K562 (cell line): ENCODE data around the gene LPCAT1. TPM values are rescaled to one million over a fixed set of nuclear protein-coding genes. Genes with fewer than 3 reads are reported as not detected.

Source experiments
- ATAC-seq: fragments of 200-7000 bp; cut with Tn5 transposase; 3 replicates; pipeline ENCODE4 v1.9.1; 2020; ENCODE audit warnings: moderate library complexity
- BruUV-seq: library from RNA; stranded (reverse); fragments of 400-500 nt; replicated peaks from 2 replicates; lab custom pipeline; 2021; lab: Mats Ljungman, UMichigan
- CTCF ChIA-PET: fragments of 300-600 bp; formaldehyde crosslinking; extraction: SDS; loops from one replicate; lab custom pipeline; 2021; ENCODE audit warnings: low intra/inter-chr PET ratio; lab: Yijun Ruan, JAX
- POLR2A ChIA-PET: fragments of 300-600, 350-650 bp; sonication (Branson Sonifier 250); formaldehyde crosslinking; extraction: SDS; loops from one replicate; lab custom pipeline; 2021; ENCODE audit warnings: antibody characterized with exemption, inconsistent platforms; lab: Yijun Ruan, JAX
- DNase-seq, 4 experiments: peaks; one replicate each; pipeline versions ENCODE4 v3.0.0 to v3.0.0-alpha.2; 2011 to 2018; ENCODE audit warnings: low spot score in 3 of 4, mixed read lengths in 3 of 4; ENCODE audit errors: extremely low read depth in 1 of 4
- FAIRE-seq: peaks from 2 replicates; lab custom pipeline; 2011; peaks lifted over from hg19 to GRCh38; lab: Jason Lieb, UNC
- H2AFZ ChIP-seq: 2 replicates; pipeline ENCODE4 v1.6.0; 2011; ENCODE audit warnings: low read depth, low read length, control low read depth, inconsistent platforms
- H3K27ac ChIP-seq: fragments of 200-600 bp; 3 replicates; pipeline ENCODE4 v1.8.0; 2011; ENCODE audit warnings: low read depth, mild to moderate bottlenecking, control low read depth, inconsistent platforms, low read length, moderate library complexity, mixed read lengths; ENCODE audit errors: extremely low read depth
- H3K27me3 ChIP-seq, 2 experiments: fragments of 300-600 bp in 1 of 2; 2 replicates in 1 of 2; 3 replicates in 1 of 2; pipeline versions ENCODE4 v1.6.0 to v1.8.0; 2011; ENCODE audit warnings: inconsistent platforms in 2 of 2, low read length in 2 of 2, mild to moderate bottlenecking in 1 of 2, mixed read lengths in 1 of 2, moderate library complexity in 1 of 2; ENCODE audit not compliant: control insufficient read depth in 2 of 2, insufficient read depth in 2 of 2
- H3K36me3 ChIP-seq: fragments of 300-600 bp; 3 replicates; pipeline ENCODE4 v1.8.0; 2011; ENCODE audit warnings: mild to moderate bottlenecking, low read length, inconsistent platforms; ENCODE audit not compliant: control insufficient read depth, insufficient read depth
- H3K4me1 ChIP-seq, 2 experiments: fragments of 200-600 bp in 1 of 2; replicated peaks in 1 of 2; 2 replicates in 1 of 2; 3 replicates in 1 of 2; pipeline versions ENCODE4 v1.5.1 to v1.8.0; 2011; ENCODE audit warnings: inconsistent platforms in 2 of 2, low read length in 2 of 2, mild to moderate bottlenecking in 1 of 2, mixed read lengths in 1 of 2, moderate library complexity in 1 of 2; ENCODE audit not compliant: control insufficient read depth in 2 of 2, insufficient read depth in 2 of 2
- H3K4me2 ChIP-seq: 2 replicates; pipeline ENCODE4 v1.6.1; 2011; ENCODE audit warnings: low read length, control low read depth, inconsistent platforms, mixed read lengths; ENCODE audit not compliant: insufficient read depth
- H3K4me3 ChIP-seq: fragments of 200-600 bp; sonication (generic), shearing (Covaris generic); 2 replicates; pipeline ENCODE4 v1.5.1; 2016; ENCODE audit warnings: control low read depth, inconsistent platforms
- H3K79me2 ChIP-seq: fragments of 200-600 bp; 3 replicates; pipeline ENCODE4 v1.8.0; 2011; ENCODE audit warnings: low read length, inconsistent platforms; ENCODE audit not compliant: control insufficient read depth, insufficient read depth
- H3K9ac ChIP-seq, 2 experiments: 2 replicates each; pipeline versions ENCODE4 v1.6.0 to v1.6.1; 2011; ENCODE audit warnings: low read depth in 2 of 2, low read length in 2 of 2, control low read depth in 1 of 2, inconsistent platforms in 1 of 2, mild to moderate bottlenecking in 1 of 2, mixed read lengths in 1 of 2; ENCODE audit not compliant: insufficient read depth in 1 of 2
- H3K9me1 ChIP-seq: one replicate; pipeline ENCODE4 v1.6.0; 2011; ENCODE audit warnings: inconsistent platforms, mild to moderate bottlenecking, low read length, moderate library complexity; ENCODE audit not compliant: control insufficient read depth, insufficient read depth
- H3K9me3 ChIP-seq: replicated peaks from 2 replicates; pipeline ENCODE4 v1.5.1; 2011; ENCODE audit warnings: low read depth, low read length, inconsistent platforms; ENCODE audit not compliant: control insufficient read depth, insufficient read depth
- H4K20me1 ChIP-seq: replicated peaks from 2 replicates; pipeline ENCODE4 v1.6.1; 2011; ENCODE audit warnings: low read length, inconsistent platforms, mixed read lengths; ENCODE audit not compliant: control insufficient read depth, insufficient read depth
- TBP ChIP-seq: optimal IDR thresholded peaks from 2 replicates; pipeline ENCODE3; 2011; ENCODE audit warnings: low read depth, low read length, improper control_type of control experiment
- ZNF282 ChIP-seq: sonication (generic); formaldehyde crosslinking; IDR thresholded peaks from 2 replicates; pipeline ENCODE4 v1.8.1; 2023; ENCODE audit warnings: missing genetic modification reagents
- WGBS: fragments of 100-300 bp; shearing (Covaris generic); methylation state at CpG from one replicate; pipeline ENCODE4 v1.1.6; 2016; ENCODE audit warnings: low coverage, mixed read lengths; ENCODE audit not compliant: insufficient coverage; ENCODE audit errors: missing lambda C conversion rate; 5-methylcytosine and 5-hydroxymethylcytosine counted together
- in situ Hi-C: fragments of 300-500 bp; cut with MboI; formaldehyde crosslinking; loops from 4 replicates; pipeline ENCODE4 v1.15.0; 2018; ENCODE audit warnings: inconsistent platforms, mixed read lengths
- intact Hi-C: fragments of 100-400 bp; cut with micrococcal nuclease; formaldehyde crosslinking; loops from 2 replicates; pipeline ENCODE4 v1.14.2; 2022
- polyA plus RNA-seq, 8 experiments: library from polyadenylated mRNA; depleted of rRNA in 4 of 8; stranded (reverse) in 5 of 8; unstranded in 3 of 8; fragments of >200 nt; fragmentation: Nextera tagmentation in 2 of 8; fragmentation: Illumina TruSeq in 1 of 8; extraction: Ambion mirVana in 2 of 8; extraction: Trizol in 1 of 8; gene quantifications; 2 replicates each; pipeline versions ENCODE4 v1.2.1 to v1.2.3, GENCODE V29; 2011 to 2014; ENCODE audit warnings: inconsistent platforms in 1 of 8, missing spikeins in 1 of 8
- total RNA-seq, 7 experiments: library from RNA; depleted of rRNA in 6 of 7; stranded (reverse); fragments of >200 nt in 6 of 7; fragmentation: Illumina TruSeq in 2 of 7; extraction: Trizol in 2 of 7; gene quantifications; 2 replicates each; pipeline versions ENCODE4 v1.2.1 to v1.2.3, GENCODE V29; 2011 to 2021; ENCODE audit warnings: low replicate concordance in 1 of 7
- TF ChIP-seq, protein P1 (sequence below): IDR thresholded peaks from 3 replicates; pipeline ENCODE4 v1.6.1; 2011; ENCODE audit warnings: borderline replicate concordance, mild to moderate bottlenecking, moderate library complexity; ENCODE audit not compliant: insufficient read length; ENCODE audit errors: extremely low read depth

Gene LPCAT1
- total and polyA plus RNA-seq, 9 of the 15 experiments (the other 6 are each of a cell fraction or from before 2014, with no cell fraction given): 0.14 to 18.4 (median 13.9) TPM

- DNase-seq: no peak
- ATAC-seq: no peak
- H3K4me3 ChIP-seq: no peak overlapping the region
- no peak overlapping the region for H3K4me2 ChIP-seq
- no peaks in the 10 kb centered on the region for H3K9me3 ChIP-seq
- TF ChIP-seq ZNF282 (CRISPR knock-in tag) (no peak), TBP (no peak)
- TF ChIP-seq, protein P1, sequence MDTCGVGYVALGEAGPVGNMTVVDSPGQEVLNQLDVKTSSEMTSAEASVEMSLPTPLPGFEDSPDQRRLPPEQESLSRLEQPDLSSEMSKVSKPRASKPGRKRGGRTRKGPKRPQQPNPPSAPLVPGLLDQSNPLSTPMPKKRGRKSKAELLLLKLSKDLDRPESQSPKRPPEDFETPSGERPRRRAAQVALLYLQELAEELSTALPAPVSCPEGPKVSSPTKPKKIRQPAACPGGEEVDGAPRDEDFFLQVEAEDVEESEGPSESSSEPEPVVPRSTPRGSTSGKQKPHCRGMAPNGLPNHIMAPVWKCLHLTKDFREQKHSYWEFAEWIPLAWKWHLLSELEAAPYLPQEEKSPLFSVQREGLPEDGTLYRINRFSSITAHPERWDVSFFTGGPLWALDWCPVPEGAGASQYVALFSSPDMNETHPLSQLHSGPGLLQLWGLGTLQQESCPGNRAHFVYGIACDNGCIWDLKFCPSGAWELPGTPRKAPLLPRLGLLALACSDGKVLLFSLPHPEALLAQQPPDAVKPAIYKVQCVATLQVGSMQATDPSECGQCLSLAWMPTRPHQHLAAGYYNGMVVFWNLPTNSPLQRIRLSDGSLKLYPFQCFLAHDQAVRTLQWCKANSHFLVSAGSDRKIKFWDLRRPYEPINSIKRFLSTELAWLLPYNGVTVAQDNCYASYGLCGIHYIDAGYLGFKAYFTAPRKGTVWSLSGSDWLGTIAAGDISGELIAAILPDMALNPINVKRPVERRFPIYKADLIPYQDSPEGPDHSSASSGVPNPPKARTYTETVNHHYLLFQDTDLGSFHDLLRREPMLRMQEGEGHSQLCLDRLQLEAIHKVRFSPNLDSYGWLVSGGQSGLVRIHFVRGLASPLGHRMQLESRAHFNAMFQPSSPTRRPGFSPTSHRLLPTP: no peak
- TF ChIP-seq, all 486 proteins: peak for 0
- no peak for FAIRE-seq
- POLR2A ChIA-PET: no interaction called here
- Histone ChIP-seq H3K36me3 (peaks cover 6% of the 10 kb centered on the region; the same call in 2 of the 3 replicates), H3K27me3 (no peaks in the 10 kb centered on the region), H2AFZ (no peak overlapping the region), H3K4me1 (peaks cover 0 to 10% of the 10 kb centered on the region in 2 experiments; a peak in 1 of 5 replicates), H4K20me1 (peaks cover 5% of the 10 kb centered on the region; the same call in 1 of the 2 replicates), H3K9ac (no peak overlapping the region; a peak in 1 of 4 replicates), H3K9me1 (no peaks in the 10 kb centered on the region), H3K79me2 (no peaks in the 10 kb centered on the region), H3K27ac (no peak overlapping the region)
- in situ Hi-C loops (no loop called here), intact Hi-C loops (no loop called here)
- BruUV-seq: no TSS peak
- CTCF ChIA-PET: no interaction called here
- WGBS: 68% methylated on average over 15 of the region's 16 CpGs
Observed at GRCh38 chr5:1493413-1493812, 30.3 kb downstream of the LPCAT1 start.
